Endothelial cell of umbilical vein (primary cell): ENCODE results near the gene CDT1.

ENCODE experiments used
- EZH2 ChIP-seq: IDR thresholded peaks from 2 replicates; pipeline ENCODE4 v1.6.1; 2012; ENCODE audit warnings: borderline replicate concordance, low read depth, mild to moderate bottlenecking, moderate library complexity, low read length, inconsistent platforms; ENCODE audit not compliant: severe bottlenecking
- FOS ChIP-seq: IDR thresholded peaks from 2 replicates; pipeline ENCODE4 v1.6.1; 2011; ENCODE audit warnings: mild to moderate bottlenecking, low read length, moderate library complexity, borderline replicate concordance; ENCODE audit not compliant: insufficient read depth
- JUN ChIP-seq: IDR thresholded peaks from 2 replicates; pipeline ENCODE4 v1.6.1; 2011; ENCODE audit warnings: borderline replicate concordance, low read depth; ENCODE audit not compliant: insufficient read length, insufficient read depth
- MYC ChIP-seq: IDR thresholded peaks from one replicate; pipeline ENCODE4 v1.6.1; 2011; ENCODE audit warnings: mild to moderate bottlenecking, low read depth, low read length
- POLR2A ChIP-seq: IDR thresholded peaks from 2 replicates; pipeline ENCODE4 v1.6.1; 2012; ENCODE audit warnings: low read depth, mild to moderate bottlenecking, control low read depth, low read length
- POLR2AphosphoS5 ChIP-seq: IDR thresholded peaks from 2 replicates; pipeline ENCODE4 v1.6.1; 2012; ENCODE audit warnings: low read depth, mild to moderate bottlenecking, control low read depth, low read length, moderate library complexity; ENCODE audit not compliant: insufficient read depth
- TF ChIP-seq, protein P1 (sequence below), 2 donors: IDR thresholded peaks; 1 replicate in 1 of 2; 2 replicates in 1 of 2; pipeline ENCODE4 v1.5.1; 2011; ENCODE audit warnings: low read length in 2 of 2, mild to moderate bottlenecking in 2 of 2, moderate library complexity in 2 of 2, control low read depth in 1 of 2, inconsistent platforms in 1 of 2, low read depth in 1 of 2; ENCODE audit not compliant: insufficient read depth in 1 of 2; ENCODE audit errors: extremely low read depth in 1 of 2
- TF ChIP-seq, protein P2 (sequence below): IDR thresholded peaks from 2 replicates; pipeline ENCODE4 v1.6.1; 2011; ENCODE audit not compliant: insufficient read depth, insufficient read length

DNA sequence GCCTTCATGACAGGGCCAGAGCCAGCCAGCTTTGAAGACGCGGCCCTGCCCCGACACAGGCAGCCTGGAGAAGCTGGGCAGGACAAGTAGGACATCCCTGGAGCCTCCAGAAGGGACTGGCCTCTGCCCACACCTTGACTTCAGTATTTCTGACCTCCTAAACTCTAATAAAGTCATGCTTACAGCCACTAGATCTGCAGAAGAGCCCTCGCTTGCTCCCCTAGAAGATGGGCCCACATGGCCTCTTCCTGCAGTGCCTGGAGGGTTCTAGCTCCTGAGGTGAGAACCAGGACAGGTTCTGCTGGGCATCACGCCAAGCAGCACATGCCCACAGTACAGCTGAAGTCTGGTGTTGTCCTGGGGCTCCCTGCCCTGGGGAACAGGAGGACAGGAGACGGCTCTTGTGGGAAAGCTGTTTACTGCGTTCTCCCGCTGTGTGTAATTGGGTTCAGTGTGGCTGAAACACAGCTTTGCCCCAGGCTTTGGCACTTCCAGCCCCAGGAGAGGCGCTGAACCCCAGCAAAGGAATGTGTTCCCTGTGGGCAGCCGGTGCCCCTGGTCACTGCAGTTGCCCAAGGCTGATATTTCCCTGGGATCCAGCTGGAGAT, 5.6 kb downstream of the CDT1 start:
- TF ChIP-seq, protein P1, sequence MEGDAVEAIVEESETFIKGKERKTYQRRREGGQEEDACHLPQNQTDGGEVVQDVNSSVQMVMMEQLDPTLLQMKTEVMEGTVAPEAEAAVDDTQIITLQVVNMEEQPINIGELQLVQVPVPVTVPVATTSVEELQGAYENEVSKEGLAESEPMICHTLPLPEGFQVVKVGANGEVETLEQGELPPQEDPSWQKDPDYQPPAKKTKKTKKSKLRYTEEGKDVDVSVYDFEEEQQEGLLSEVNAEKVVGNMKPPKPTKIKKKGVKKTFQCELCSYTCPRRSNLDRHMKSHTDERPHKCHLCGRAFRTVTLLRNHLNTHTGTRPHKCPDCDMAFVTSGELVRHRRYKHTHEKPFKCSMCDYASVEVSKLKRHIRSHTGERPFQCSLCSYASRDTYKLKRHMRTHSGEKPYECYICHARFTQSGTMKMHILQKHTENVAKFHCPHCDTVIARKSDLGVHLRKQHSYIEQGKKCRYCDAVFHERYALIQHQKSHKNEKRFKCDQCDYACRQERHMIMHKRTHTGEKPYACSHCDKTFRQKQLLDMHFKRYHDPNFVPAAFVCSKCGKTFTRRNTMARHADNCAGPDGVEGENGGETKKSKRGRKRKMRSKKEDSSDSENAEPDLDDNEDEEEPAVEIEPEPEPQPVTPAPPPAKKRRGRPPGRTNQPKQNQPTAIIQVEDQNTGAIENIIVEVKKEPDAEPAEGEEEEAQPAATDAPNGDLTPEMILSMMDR (IDR thresholded peaks at IDR 0.05; ENCODE audit: extremely low read depth in 1 of 2, insufficient read depth in 1 of 2, low read depth in 1 of 2, low read length in 2 of 2) = no peak
- TF ChIP-seq JUN = no peak
- TF ChIP-seq, protein P2, sequence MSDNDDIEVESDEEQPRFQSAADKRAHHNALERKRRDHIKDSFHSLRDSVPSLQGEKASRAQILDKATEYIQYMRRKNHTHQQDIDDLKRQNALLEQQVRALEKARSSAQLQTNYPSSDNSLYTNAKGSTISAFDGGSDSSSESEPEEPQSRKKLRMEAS = no peak
- TF ChIP-seq POLR2AphosphoS5 = no peak
- no peak for TF ChIP-seq EZH2
- no peak for TF ChIP-seq MYC
- TF ChIP-seq FOS = no peak
- no peak for TF ChIP-seq POLR2A
